Mesothelial cell of epicardium (in vitro differentiated cells): Measurements from ENCODE around the gene GRHL1. TPM values are rescaled to one million over a fixed set of nuclear protein-coding genes. Genes with fewer than 3 reads are reported as not detected.

ENCODE experiments used
- total RNA-seq: library from RNA; stranded (reverse); gene quantifications from 3 replicates; pipeline ENCODE4 v1.2.1, GENCODE V29; 2021

GRHL1 gene
- total RNA-seq, 1 donor from 2014 or later, result 8.2 TPM

Other genes with a start within 250 kb of the GRHL1 start
- 28.2 to 33.1 TPM (median 28.9 TPM) in 3 replicates for gene TAF1B, start 108.2 kb upstream of the GRHL1 start, total RNA-seq
- 14.0 to 15.8 TPM (median 14.5 TPM) in 3 replicates for gene KLF11, start 91.9 kb downstream of the GRHL1 start, total RNA-seq
- gene CYS1, start 128.7 kb downstream of the GRHL1 start, total RNA-seq, result 1.3 to 1.4 TPM (median 1.3 TPM) in 3 replicates
- gene RRM2, start 171.0 kb downstream of the GRHL1 start, total RNA-seq, result 30.8 to 35.7 TPM (median 32.7 TPM) in 3 replicates